Measurements from ENCODE around the gene ASPSCR1.

The ASPSCR1 gene

GRCh38 chr17:81983011-81983638, 5.7 kb downstream of the ASPSCR1 start:
- no peak for DNase-seq

- DNase-seq: no peak
Observed at GRCh38 chr17:81983639-81984373, 6.4 kb downstream of the ASPSCR1 start.

GRCh38 chr17:81984773-81985410, 7.5 kb downstream of the ASPSCR1 start:
- DNase-seq: no peak

GRCh38 chr17:81986606-81987005, 9.2 kb downstream of the ASPSCR1 start:
- DNase-seq: no peak

GRCh38 chr17:81987161-81987770, 9.8 kb downstream of the ASPSCR1 start:
- no peak for DNase-seq

GRCh38 chr17:81990836-81991683, 13.6 kb downstream of the ASPSCR1 start:
- no peak for DNase-seq

GRCh38 chr17:81991684-81992305, 14.4 kb downstream of the ASPSCR1 start:
- peak; percentile 41 for DNase-seq

- DNase-seq: no peak
Observed at GRCh38 chr17:81992306-81993102, 15.1 kb downstream of the ASPSCR1 start.

GRCh38 chr17:81993729-81994592, 16.5 kb downstream of the ASPSCR1 start:
- no peak for DNase-seq

GRCh38 chr17:81994593-81995462, 17.4 kb downstream of the ASPSCR1 start:
- DNase-seq: no peak

GRCh38 chr17:81995463-81996231, 18.2 kb downstream of the ASPSCR1 start:
- no peak for DNase-seq

GRCh38 chr17:81996232-81996756, 18.9 kb downstream of the ASPSCR1 start:
- no peak for DNase-seq

- no peak for DNase-seq
Observed at GRCh38 chr17:81996757-81997441, 19.5 kb downstream of the ASPSCR1 start.

- no peak for DNase-seq
Observed at GRCh38 chr17:81998212-81998611, 20.8 kb downstream of the ASPSCR1 start.

GRCh38 chr17:81998691-81999438, 21.4 kb downstream of the ASPSCR1 start:
- no peak for DNase-seq

GRCh38 chr17:81999587-81999975, 22.2 kb downstream of the ASPSCR1 start:
- no peak for DNase-seq

Measured in NCI-H2107 (cell line).